SK-N-SH (cell line): ENCODE measurements around the gene ATP8A2. TPM values are rescaled to one million over a fixed set of nuclear protein-coding genes. Genes with fewer than 3 reads are reported as not detected.

Experiments
- CTCF ChIA-PET: fragments of 300-600, 350-600 bp; formaldehyde crosslinking; extraction: SDS; loops from one replicate; lab custom pipeline; 2021; lab: Yijun Ruan, JAX
- POLR2A ChIA-PET: fragments of 350-600 bp; sonication (Branson Sonifier 250); formaldehyde crosslinking; extraction: SDS; loops from one replicate; lab custom pipeline; 2020; ENCODE audit warnings: antibody characterized with exemption, inconsistent platforms; lab: Yijun Ruan, JAX
- DNase-seq: peaks from one replicate; pipeline ENCODE4 v3.0.0; 2012
- H2AFZ ChIP-seq: fragments of 200-600 bp; sonication (generic); 2 replicates; pipeline ENCODE4 v1.8.1; 2016; ENCODE audit warnings: antibody characterized with exemption, mild to moderate bottlenecking, low read depth
- H3F3A ChIP-seq: fragments of 200-600 bp; sonication (generic); replicated peaks from 2 replicates; pipeline ENCODE3; 2016; ENCODE audit warnings: antibody characterized with exemption, mild to moderate bottlenecking; ENCODE audit not compliant: insufficient read depth
- H3K27ac ChIP-seq, 2 experiments: fragments of 200-500 bp in 1 of 2; fragments of 200-600 bp in 1 of 2; sonication (Bioruptor generic) in 1 of 2; sonication (generic), shearing (Covaris generic) in 1 of 2; 2 replicates each; pipeline versions ENCODE4 v1.5.1 to v1.6.1; 2014 to 2016; ENCODE audit warnings: low read depth in 2 of 2, inconsistent platforms in 1 of 2, low read length in 1 of 2, mild to moderate bottlenecking in 1 of 2, mixed read lengths in 1 of 2
- H3K27me3 ChIP-seq: fragments of 200-600 bp; sonication (generic), shearing (Covaris generic); 2 replicates; pipeline ENCODE4 v1.6.1; 2016; ENCODE audit warnings: mixed run types; ENCODE audit not compliant: insufficient read depth
- H3K36me3 ChIP-seq, 2 experiments: fragments of 200-500 bp in 1 of 2; fragments of 200-600 bp in 1 of 2; sonication (Bioruptor generic) in 1 of 2; sonication (generic) in 1 of 2; replicated peaks in 1 of 2; 2 replicates each; pipeline versions ENCODE3 to v1.5.1; 2014 to 2016; ENCODE audit warnings: low read length in 1 of 2, mild to moderate bottlenecking in 1 of 2; ENCODE audit not compliant: insufficient read depth in 2 of 2, control insufficient read depth in 1 of 2
- H3K4me1 ChIP-seq, 2 experiments: fragments of 200-500 bp in 1 of 2; fragments of 200-600 bp in 1 of 2; sonication (Bioruptor generic) in 1 of 2; sonication (generic), shearing (Covaris generic) in 1 of 2; 2 replicates each; pipeline versions ENCODE4 v1.5.1 to v1.6.1; 2014 to 2016; ENCODE audit warnings: low read depth in 1 of 2, low read length in 1 of 2, mixed run types in 1 of 2; ENCODE audit not compliant: insufficient read depth in 2 of 2, control insufficient read depth in 1 of 2
- H3K4me2 ChIP-seq: fragments of 200-600 bp; sonication (generic), shearing (Covaris generic); 2 replicates; pipeline ENCODE4 v1.6.1; 2017; ENCODE audit warnings: mixed run types
- H3K4me3 ChIP-seq, 2 experiments: fragments of 200-500 bp in 1 of 2; fragments of 200-600 bp in 1 of 2; sonication (Bioruptor generic) in 1 of 2; sonication (generic), shearing (Covaris generic) in 1 of 2; 2 replicates each; pipeline versions ENCODE4 v1.5.1 to v1.8.1; 2014 to 2016; ENCODE audit warnings: low read depth in 2 of 2, inconsistent platforms in 1 of 2, low read length in 1 of 2, mild to moderate bottlenecking in 1 of 2, mixed read lengths in 1 of 2, moderate library complexity in 1 of 2
- H3K79me2 ChIP-seq: fragments of 200-600 bp; sonication (generic); 2 replicates; pipeline ENCODE4 v1.8.1; 2017; ENCODE audit warnings: mild to moderate bottlenecking; ENCODE audit not compliant: insufficient read depth
- H3K9ac ChIP-seq: fragments of 200-600 bp; sonication (generic); 2 replicates; pipeline ENCODE4 v1.6.1; 2017; ENCODE audit warnings: mixed run types
- H3K9me2 ChIP-seq: fragments of 200-600 bp; sonication (generic); 2 replicates; pipeline ENCODE4 v1.6.1; 2017; ENCODE audit warnings: mixed run types
- H3K9me3 ChIP-seq: fragments of 200-600 bp; sonication (generic); 2 replicates; pipeline ENCODE4 v1.6.1; 2017; ENCODE audit warnings: mixed run types, mild to moderate bottlenecking, moderate library complexity
- H4K20me1 ChIP-seq: fragments of 200-600 bp; sonication (generic); 2 replicates; pipeline ENCODE4 v1.6.1; 2017; ENCODE audit warnings: mild to moderate bottlenecking, mixed run types; ENCODE audit not compliant: insufficient read depth
- CTCF ChIP-seq: fragments of 200-600 bp; sonication (generic); IDR thresholded peaks from 2 replicates; pipeline ENCODE4 v1.6.1; 2017; ENCODE audit warnings: antibody characterized with exemption, mild to moderate bottlenecking, moderate library complexity
- ELF1 ChIP-seq: IDR thresholded peaks from 2 replicates; pipeline ENCODE4 v1.4.0; 2012
- EP300 ChIP-seq, 2 experiments: IDR thresholded peaks; 2 replicates each; pipeline versions ENCODE4 v1.4.0 to v1.6.1; 2012; ENCODE audit warnings: borderline replicate concordance in 1 of 2, low read depth in 1 of 2, low read length in 1 of 2
- EZH2phosphoT487 ChIP-seq: fragments of 200-600 bp; sonication (generic); IDR thresholded peaks from 2 replicates; pipeline ENCODE4 v1.6.1; 2017; ENCODE audit warnings: low read depth, mixed run types, mild to moderate bottlenecking, antibody characterized with exemption, moderate library complexity, borderline replicate concordance
- FOSL2 ChIP-seq: IDR thresholded peaks from 2 replicates; pipeline ENCODE4 v1.4.0; 2012; ENCODE audit warnings: low read depth, mild to moderate bottlenecking, moderate library complexity, borderline replicate concordance
- GATA2 ChIP-seq: sonication (generic); formaldehyde crosslinking; IDR thresholded peaks from 2 replicates; pipeline ENCODE4 v1.5.0; 2020; ENCODE audit warnings: mild to moderate bottlenecking, missing genetic modification reagents
- IRF3 ChIP-seq: fragments of 150-350 bp; IDR thresholded peaks from 2 replicates; pipeline ENCODE4 v1.6.1; 2016; ENCODE audit warnings: mild to moderate bottlenecking, low read depth, low read length
- JUND ChIP-seq: IDR thresholded peaks from 2 replicates; pipeline ENCODE4 v1.4.0; 2012
- NFIC ChIP-seq: IDR thresholded peaks from 2 replicates; pipeline ENCODE4 v1.4.0; 2012; ENCODE audit warnings: borderline replicate concordance
- RAD21 ChIP-seq: IDR thresholded peaks from 2 replicates; pipeline ENCODE4 v1.6.1; 2012; ENCODE audit warnings: mild to moderate bottlenecking, low read length
- RCOR1 ChIP-seq: fragments of 150-350 bp; IDR thresholded peaks from 2 replicates; pipeline ENCODE4 v1.6.1; 2017; ENCODE audit warnings: antibody characterized with exemption, low read length
- REST ChIP-seq: IDR thresholded peaks from 2 replicates; pipeline ENCODE4 v1.6.1; 2012; ENCODE audit warnings: mild to moderate bottlenecking, low read depth, low read length, moderate library complexity
- SIN3A ChIP-seq: IDR thresholded peaks from 2 replicates; pipeline ENCODE4 v1.6.1; 2012; ENCODE audit warnings: low read depth, mild to moderate bottlenecking, low read length, moderate library complexity, borderline replicate concordance
- SMC3 ChIP-seq: IDR thresholded peaks from 2 replicates; pipeline ENCODE4 v1.6.1; 2012; ENCODE audit warnings: low read depth, low read length, improper control_type of control experiment
- TAF1 ChIP-seq: IDR thresholded peaks from 2 replicates; pipeline ENCODE4 v1.6.1; 2012; ENCODE audit warnings: low read depth, mild to moderate bottlenecking, low read length, moderate library complexity, borderline replicate concordance
- TEAD4 ChIP-seq: IDR thresholded peaks from 2 replicates; pipeline ENCODE4 v1.4.0; 2012; ENCODE audit warnings: mild to moderate bottlenecking, borderline replicate concordance; ENCODE audit not compliant: insufficient read depth
- USF1 ChIP-seq: IDR thresholded peaks from 2 replicates; pipeline ENCODE4 v1.4.0; 2012; ENCODE audit warnings: low read depth, borderline replicate concordance
- USF2 ChIP-seq: fragments of 150-350 bp; IDR thresholded peaks from 2 replicates; pipeline ENCODE4 v1.6.1; 2017; ENCODE audit warnings: antibody characterized with exemption, low read length, low read depth, borderline replicate concordance
- YY1 ChIP-seq: IDR thresholded peaks from 2 replicates; pipeline ENCODE4 v1.4.0; 2012; ENCODE audit warnings: low read depth, mild to moderate bottlenecking
- WGBS: methylation state at CpG from one replicate; pipeline ENCODE4 v1.1.6; 2017; ENCODE audit warnings: low lambda C conversion rate; 5-methylcytosine and 5-hydroxymethylcytosine counted together
- polyA plus RNA-seq, 3 experiments: library from polyadenylated mRNA; depleted of rRNA; stranded (reverse); fragments of >200 nt; gene quantifications; 2 replicates each; pipeline ENCODE4 v1.2.3, GENCODE V29; 2012

ATP8A2 gene
- polyA plus RNA-seq, 1 of the 3 experiments (the other 2 are of a cell fraction) = 0.02 TPM

- CTCF ChIA-PET = interaction anchor here (1.2 kb wide), 1 partner anchor 12 kb away, joined by 3 read pairs; no protein-coding TSS in a partner anchor
Observed at GRCh38 chr13:25840931-25841330, 469.2 kb downstream of the ATP8A2 start.

More at GRCh38 chr13:25840931-25841330, 469.2 kb downstream of the ATP8A2 start:
- H3F3A ChIP-seq = no peaks in the 10 kb centered on the region
- no peak overlapping the region for H3K4me3 ChIP-seq
- H3K27me3 ChIP-seq = no peaks in the 10 kb centered on the region
- DNase-seq = no peak
- H3K9me2 ChIP-seq = no peaks in the 10 kb centered on the region
- H3K9ac ChIP-seq = no peak overlapping the region
- no peak for TF ChIP-seq FOSL2
- TF ChIP-seq RAD21 = no peak
- no peak for TF ChIP-seq SMC3
- no peak for TF ChIP-seq TAF1
- TF ChIP-seq CTCF = no peak
- no peak for TF ChIP-seq IRF3
- no peak for TF ChIP-seq SIN3A
- no peak for TF ChIP-seq EP300 (IDR thresholded peaks at IDR 0.05; ENCODE audit: borderline replicate concordance in 1 of 2, low read depth in 1 of 2, low read length in 1 of 2)
- no peak for TF ChIP-seq REST
- no peak for TF ChIP-seq YY1
- no peak for TF ChIP-seq USF2
- no peak for TF ChIP-seq GATA2
- no peak for TF ChIP-seq USF1
- no peak for TF ChIP-seq ELF1
- no peak for TF ChIP-seq TEAD4
- no peak for TF ChIP-seq RCOR1
- no peak for TF ChIP-seq JUND
- no peak for TF ChIP-seq NFIC
- no peak for TF ChIP-seq EZH2phosphoT487
- POLR2A ChIA-PET = no interaction called here
- no peaks in the 10 kb centered on the region for H3K9me3 ChIP-seq
- no peak overlapping the region for H3K27ac ChIP-seq
- H4K20me1 ChIP-seq = no peaks in the 10 kb centered on the region
- no peaks in the 10 kb centered on the region for H3K79me2 ChIP-seq
- 43% methylated on average over 2 of the region's 2 CpGs for WGBS
- H3K4me2 ChIP-seq = no peak overlapping the region
- H3K4me1 ChIP-seq = no peaks in the 10 kb centered on the region; a peak in 1 of 4 replicates
- no peaks in the 10 kb centered on the region for H3K36me3 ChIP-seq
- no peak overlapping the region for H2AFZ ChIP-seq
